Testis (tissue), 5 donors: ENCODE measurements around the gene ANKRD22. TPM values are rescaled to one million over a fixed set of nuclear protein-coding genes. Genes with fewer than 3 reads are reported as not detected.

Experiments used
- DNase-seq: peaks from one replicate; pipeline ENCODE4 v3.0.0-alpha.2; 2019
- H3K27ac ChIP-seq, 2 donors: fragments of 200-600 bp; sonication (generic); one replicate each; pipeline ENCODE4 v1.5.1; 2019
- H3K27me3 ChIP-seq: fragments of 200-600 bp; sonication (generic); one replicate; pipeline ENCODE4 v1.5.1; 2019
- H3K36me3 ChIP-seq: fragments of 200-600 bp; sonication (generic); one replicate; pipeline ENCODE4 v1.5.1; 2017; ENCODE audit warnings: low read depth; ENCODE audit errors: missing control alignments
- H3K4me1 ChIP-seq: fragments of 200-600 bp; sonication (generic); one replicate; pipeline ENCODE4 v1.5.1; 2019
- H3K4me3 ChIP-seq, 2 donors: fragments of 200-600 bp; sonication (generic); one replicate each; pipeline ENCODE4 v1.5.1; 2017 to 2019
- H3K9me3 ChIP-seq: fragments of 200-600 bp; sonication (generic); one replicate; pipeline ENCODE4 v1.5.1; 2017
- CTCF ChIP-seq, 3 experiments: fragments of 450-650 bp in 2 of 3; fragments of 200-600 bp in 1 of 3; sonication (generic) in 1 of 3; IDR thresholded peaks; one replicate each; pipeline ENCODE4 v1.5.1; 2016 to 2019; ENCODE audit warnings: antibody characterized with exemption in 3 of 3, mild to moderate bottlenecking in 2 of 3, moderate library complexity in 1 of 3
- POLR2A ChIP-seq: fragments of 450-650 bp; IDR thresholded peaks from one replicate; pipeline ENCODE4 v1.6.1; 2017; ENCODE audit warnings: antibody characterized with exemption, mild to moderate bottlenecking, moderate library complexity
- WGBS, 2 donors: methylation state at CpG; one replicate each; pipeline ENCODE4 v1.1.5; 2018; 5-methylcytosine and 5-hydroxymethylcytosine counted together
- intact Hi-C: fragments of 100-400 bp; cut with DNase I; formaldehyde crosslinking; loops from one replicate; pipeline ENCODE4 v1.15.1; 2023; ENCODE audit warnings: low total_unique reads
- long read RNA-seq, 2 donors: transcript quantifications; one replicate each; lab custom pipeline, GENCODE V29; 2026
- polyA plus RNA-seq: library from polyadenylated mRNA; stranded (reverse); fragments of 350-450 nt; fragmentation: Illumina TruSeq; extraction: RNeasy Lipid Tissue Mini Kit (QIAGEN cat#74804); gene quantifications from one replicate; pipeline ENCODE4 v1.2.3, GENCODE V29; 2014; ENCODE audit warnings: low read depth, low replicate concordance; ENCODE audit not compliant: insufficient read depth
- total RNA-seq, 2 donors: library from RNA; depleted of rRNA; stranded (reverse); fragments of >200 nt; gene quantifications; one replicate each; pipeline ENCODE4 v1.2.3, GENCODE V29; 2016

The ANKRD22 gene
- total RNA-seq (under 1 TPM in 1 of 2 donors, not detected in 1; 0.31 TPM), polyA plus RNA-seq (1.3 TPM)
- long read RNA-seq, donor 1 = 0 reads
- long read RNA-seq, donor 2 = 0 reads

GRCh38 chr10:88851706-88852105 is at the start of gene ANKRD22:
TSS of gene ANKRD22 (minus strand) at chr10:88851844. CDS start at chr10:88851607, 237 bp downstream.
- 68 to 75% methylated on average over 5 of the region's 5 CpGs for WGBS, 2 donors
- H3K27ac ChIP-seq = no peak within 1 kb of the TSS
- no peaks in the 10 kb centered on the region for H3K4me1 ChIP-seq
- H3K36me3 ChIP-seq = no peaks in the 10 kb centered on the region
- H3K4me3 ChIP-seq = no peak within 1 kb of the TSS
- no peaks in the 10 kb centered on the region for H3K27me3 ChIP-seq
- intact Hi-C loops = no loop called here
- DNase-seq = no peak
- no peak for TF ChIP-seq POLR2A
- TF ChIP-seq CTCF (IDR thresholded peaks at IDR 0.05) = no peak
- no peaks in the 10 kb centered on the region for H3K9me3 ChIP-seq

- WGBS, 2 donors = 76 to 82% methylated on average over 2 of the region's 2 CpGs
- DNase-seq = no peak
- intact Hi-C loops = no loop called here
- Histone ChIP-seq H3K4me3 (no peak overlapping the region), H3K27ac (no peak overlapping the region), H3K9me3 (no peaks in the 10 kb centered on the region), H3K4me1 (peaks cover 4% of the 10 kb centered on the region), H3K27me3 (no peaks in the 10 kb centered on the region), H3K36me3 (no peaks in the 10 kb centered on the region)
- TF ChIP-seq POLR2A = no peak
- no peak for TF ChIP-seq CTCF (IDR thresholded peaks at IDR 0.05)
Observed at GRCh38 chr10:88899886-88900285, 48.2 kb upstream of the ANKRD22 start.

- H3K9me3 ChIP-seq = no peaks in the 10 kb centered on the region
- H3K27me3 ChIP-seq = no peaks in the 10 kb centered on the region
- DNase-seq = no peak
- intact Hi-C loops = no loop called here
- H3K4me1 ChIP-seq = peaks cover 4% of the 10 kb centered on the region
- TF ChIP-seq POLR2A (no peak), CTCF (IDR thresholded peaks at IDR 0.05) (no peak)
- no peak overlapping the region for H3K27ac ChIP-seq
- no peaks in the 10 kb centered on the region for H3K36me3 ChIP-seq
- H3K4me3 ChIP-seq = no peak overlapping the region
- WGBS, 2 donors = 80 to 95% methylated on average over 3 of the region's 3 CpGs
Observed at GRCh38 chr10:88898727-88899126, 47.1 kb upstream of the ANKRD22 start.

- WGBS, 2 donors = 58 to 64% methylated on average over 8 of the region's 8 CpGs
- no peaks in the 10 kb centered on the region for H3K27me3 ChIP-seq
- no peak for DNase-seq
- peak overlapping the region in 1 of 2 donors; percentile 67 for H3K27ac ChIP-seq
- intact Hi-C loops = no loop called here
- TF ChIP-seq CTCF (IDR thresholded peaks at IDR 0.05) (no peak), POLR2A (no peak)
- H3K9me3 ChIP-seq = no peaks in the 10 kb centered on the region
- peaks cover 4% of the 10 kb centered on the region for H3K4me1 ChIP-seq
- no peak overlapping the region for H3K4me3 ChIP-seq
- no peaks in the 10 kb centered on the region for H3K36me3 ChIP-seq
Observed at GRCh38 chr10:88896994-88897853, 45.6 kb upstream of the ANKRD22 start.
